Measurements from ENCODE around the gene TCTN3.

DNA sequence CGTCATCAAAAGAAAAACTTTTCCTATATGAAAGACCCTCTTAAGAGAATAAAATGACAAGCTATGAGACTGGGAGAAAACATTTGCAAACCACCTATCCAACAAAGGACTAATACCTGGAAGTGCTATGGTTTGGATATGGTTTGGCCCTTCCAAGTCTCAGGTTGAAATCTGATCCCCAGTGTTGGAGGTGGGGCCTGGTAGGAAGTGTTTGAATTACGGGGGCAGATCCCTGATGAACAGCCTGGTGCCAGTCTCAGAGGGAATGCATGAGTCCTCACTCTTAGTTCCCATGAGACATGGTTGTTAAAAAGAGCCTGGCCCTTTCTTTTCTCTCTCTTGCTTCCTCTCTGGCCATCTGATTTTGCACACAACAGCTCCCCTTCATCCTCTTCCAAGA is 43.5 kb downstream of the TCTN3 start:
- TF ChIP-seq POLR2A (IDR thresholded peaks at IDR 0.05) = no peak
- TF ChIP-seq, protein P1, sequence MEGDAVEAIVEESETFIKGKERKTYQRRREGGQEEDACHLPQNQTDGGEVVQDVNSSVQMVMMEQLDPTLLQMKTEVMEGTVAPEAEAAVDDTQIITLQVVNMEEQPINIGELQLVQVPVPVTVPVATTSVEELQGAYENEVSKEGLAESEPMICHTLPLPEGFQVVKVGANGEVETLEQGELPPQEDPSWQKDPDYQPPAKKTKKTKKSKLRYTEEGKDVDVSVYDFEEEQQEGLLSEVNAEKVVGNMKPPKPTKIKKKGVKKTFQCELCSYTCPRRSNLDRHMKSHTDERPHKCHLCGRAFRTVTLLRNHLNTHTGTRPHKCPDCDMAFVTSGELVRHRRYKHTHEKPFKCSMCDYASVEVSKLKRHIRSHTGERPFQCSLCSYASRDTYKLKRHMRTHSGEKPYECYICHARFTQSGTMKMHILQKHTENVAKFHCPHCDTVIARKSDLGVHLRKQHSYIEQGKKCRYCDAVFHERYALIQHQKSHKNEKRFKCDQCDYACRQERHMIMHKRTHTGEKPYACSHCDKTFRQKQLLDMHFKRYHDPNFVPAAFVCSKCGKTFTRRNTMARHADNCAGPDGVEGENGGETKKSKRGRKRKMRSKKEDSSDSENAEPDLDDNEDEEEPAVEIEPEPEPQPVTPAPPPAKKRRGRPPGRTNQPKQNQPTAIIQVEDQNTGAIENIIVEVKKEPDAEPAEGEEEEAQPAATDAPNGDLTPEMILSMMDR (IDR thresholded peaks at IDR 0.05) = no peak

Data from Peyer's patch (tissue), 4 donors.